GM18526 (cell line): Measurements from ENCODE around the gene ESYT1.
A peak's percentile ranks its signal among the peaks of the same experiment; 100 is the strongest.

ENCODE experiments used
- POLR2A ChIP-seq: IDR thresholded peaks from 3 replicates; pipeline ENCODE4 v1.6.1; 2011; ENCODE audit not compliant: insufficient read length; ENCODE audit errors: extremely low read depth

Gene ESYT1

GRCh38 chr12:56145217-56145616 is 17.1 kb downstream of the ESYT1 start:
- TF ChIP-seq POLR2A: no peak

- TF ChIP-seq POLR2A: no peak
Measured at GRCh38 chr12:56146492-56147460, 18.7 kb downstream of the ESYT1 start.

- TF ChIP-seq POLR2A: no peak
Measured at GRCh38 chr12:56150563-56150962, 22.5 kb downstream of the ESYT1 start.

- no peak for TF ChIP-seq POLR2A
Measured at GRCh38 chr12:56151672-56152131, 23.6 kb downstream of the ESYT1 start.

GRCh38 chr12:56152132-56152755 is 24.2 kb downstream of the ESYT1 start, which contains the start of gene MYL6B:
MYL6B (plus strand) TSS chr12:56152587; CDS start chr12:56153919, 1,332 bp downstream.
- TF ChIP-seq POLR2A: peak; percentile 80

- TF ChIP-seq POLR2A: no peak
Measured at GRCh38 chr12:56152756-56153677, 24.9 kb downstream of the ESYT1 start.

GRCh38 chr12:56153678-56154065 is 25.6 kb downstream of the ESYT1 start:
- TF ChIP-seq POLR2A: no peak

- no peak for TF ChIP-seq POLR2A
Measured at GRCh38 chr12:56154246-56154771, 26.2 kb downstream of the ESYT1 start.

- TF ChIP-seq POLR2A: no peak
Measured at GRCh38 chr12:56154818-56155217, 26.8 kb downstream of the ESYT1 start.

GRCh38 chr12:56155256-56155845 is 27.3 kb downstream of the ESYT1 start:
- no peak for TF ChIP-seq POLR2A

GRCh38 chr12:56157201-56158028 is 29.3 kb downstream of the ESYT1 start:
- TF ChIP-seq POLR2A: no peak

- TF ChIP-seq POLR2A: peak; percentile 97
Measured at GRCh38 chr12:56158029-56158925, 30.2 kb downstream of the ESYT1 start, which contains the start of gene MYL6. MYL6 (plus strand) TSS chr12:56158359; CDS start chr12:56158402, 43 bp downstream.
